DMS153 treated with DMSO at 0.1 percent for 48 hours (cell line): Measurements from ENCODE around the gene ANKRD60.

Source experiments
- DNase-seq: peaks from one replicate; lab custom pipeline; 2025; ENCODE audit not compliant: unreplicated experiment; lab: John Stamatoyannopoulos, UW

Gene ANKRD60, protein sequence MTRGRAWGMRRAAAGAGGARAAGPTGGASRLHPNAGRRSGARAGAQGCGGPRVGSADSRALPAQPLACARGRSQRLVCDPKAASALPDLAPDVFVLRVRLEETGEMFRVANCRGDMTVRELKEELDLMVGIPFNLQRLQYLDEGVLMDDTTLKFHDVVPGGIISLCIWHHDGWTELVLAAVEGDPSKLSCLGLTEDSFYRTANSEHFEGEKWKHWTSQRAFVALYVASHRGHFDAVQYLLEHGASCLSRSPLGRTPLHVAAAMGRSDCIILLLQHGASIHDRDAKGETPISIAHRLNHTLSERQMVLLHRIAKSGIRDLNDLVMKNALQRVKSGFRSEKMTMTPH

GRCh38 chr20:58228484-58229197 is at the start of gene ANKRD60:
Gene ANKRD60, minus strand, starts transcription at chr20:58228653. Its CDS starts 0 bp downstream, at chr20:58228653.
- peak; percentile 14 for DNase-seq

DNA sequence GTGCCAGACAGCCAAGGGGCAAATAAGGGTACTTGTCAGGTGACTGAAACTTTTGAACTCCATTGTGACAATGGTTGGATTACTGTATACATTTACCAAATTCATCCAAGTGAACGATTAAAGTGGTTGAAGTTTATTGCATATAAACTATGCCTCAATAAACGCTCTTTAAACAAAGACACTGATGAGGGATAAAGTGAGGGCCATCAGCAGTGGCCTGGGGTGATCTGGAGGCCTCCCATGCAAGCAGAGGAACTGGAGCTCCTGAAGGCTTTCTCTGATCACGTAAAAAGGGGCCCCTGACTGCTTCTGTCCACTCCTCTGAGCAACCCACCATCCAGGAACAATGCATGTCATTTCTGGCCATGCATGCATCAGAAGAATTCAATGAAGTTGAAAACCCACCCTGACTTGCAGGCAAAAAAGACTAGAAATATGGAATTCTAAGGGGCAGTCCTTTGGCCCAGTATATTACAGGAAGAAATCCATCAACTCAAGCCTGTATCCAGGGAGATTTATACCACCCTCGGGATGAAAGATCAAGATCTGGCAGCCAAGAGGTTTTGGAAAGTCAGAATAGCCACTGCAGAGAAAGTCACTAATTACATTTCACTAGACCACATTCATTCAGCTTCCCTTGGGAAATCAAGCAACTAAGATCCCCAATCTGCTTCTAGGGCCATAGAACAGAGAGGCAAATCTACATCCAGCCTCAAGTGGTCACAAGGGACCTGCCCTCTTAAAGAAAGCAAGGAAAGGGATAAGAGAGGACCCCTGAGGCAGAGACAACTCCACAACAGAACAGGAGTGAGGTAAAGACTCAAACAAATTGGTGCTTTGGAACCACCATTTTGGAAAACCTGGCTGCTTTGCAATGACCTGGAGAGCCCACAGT is 49.4 kb upstream of the ANKRD60 start:
- no peak for DNase-seq

DNA sequence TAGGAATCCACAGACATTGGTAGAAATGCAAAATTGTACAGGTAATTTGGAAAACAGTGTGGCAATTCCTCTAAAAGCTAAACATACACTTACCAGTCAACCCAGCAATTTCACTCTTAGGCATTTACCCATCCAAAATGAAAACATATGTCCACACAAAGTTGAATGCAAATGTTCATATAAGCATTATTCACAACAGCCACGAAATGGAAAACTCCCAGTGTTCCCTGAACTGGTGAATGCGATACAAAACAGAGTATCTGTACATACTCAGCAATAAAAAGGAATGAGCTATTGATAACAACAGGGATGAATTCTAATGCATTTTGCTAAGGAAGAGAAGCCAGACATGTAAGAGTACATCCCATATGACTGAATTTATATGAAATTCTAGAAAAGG is 48.7 kb upstream of the ANKRD60 start:
- no peak for DNase-seq

DNA sequence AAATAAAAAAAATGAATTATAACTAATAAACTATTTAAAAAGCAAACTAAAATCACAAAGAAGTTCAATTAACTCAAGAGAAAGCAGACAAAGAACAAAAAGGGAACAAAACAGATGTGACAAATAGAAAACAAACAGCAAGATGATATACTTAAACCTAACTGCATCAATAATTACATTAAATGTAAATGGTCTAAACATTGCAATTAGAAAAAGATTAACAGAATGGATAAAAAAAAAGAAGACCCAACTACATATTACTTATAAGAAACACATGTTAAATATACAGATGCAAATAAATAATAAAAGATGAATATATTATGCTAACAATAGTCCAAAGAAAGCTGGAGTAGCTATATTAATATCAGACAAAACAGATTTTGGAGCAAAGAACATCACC is 45.9 kb upstream of the ANKRD60 start:
- no peak for DNase-seq

DNA sequence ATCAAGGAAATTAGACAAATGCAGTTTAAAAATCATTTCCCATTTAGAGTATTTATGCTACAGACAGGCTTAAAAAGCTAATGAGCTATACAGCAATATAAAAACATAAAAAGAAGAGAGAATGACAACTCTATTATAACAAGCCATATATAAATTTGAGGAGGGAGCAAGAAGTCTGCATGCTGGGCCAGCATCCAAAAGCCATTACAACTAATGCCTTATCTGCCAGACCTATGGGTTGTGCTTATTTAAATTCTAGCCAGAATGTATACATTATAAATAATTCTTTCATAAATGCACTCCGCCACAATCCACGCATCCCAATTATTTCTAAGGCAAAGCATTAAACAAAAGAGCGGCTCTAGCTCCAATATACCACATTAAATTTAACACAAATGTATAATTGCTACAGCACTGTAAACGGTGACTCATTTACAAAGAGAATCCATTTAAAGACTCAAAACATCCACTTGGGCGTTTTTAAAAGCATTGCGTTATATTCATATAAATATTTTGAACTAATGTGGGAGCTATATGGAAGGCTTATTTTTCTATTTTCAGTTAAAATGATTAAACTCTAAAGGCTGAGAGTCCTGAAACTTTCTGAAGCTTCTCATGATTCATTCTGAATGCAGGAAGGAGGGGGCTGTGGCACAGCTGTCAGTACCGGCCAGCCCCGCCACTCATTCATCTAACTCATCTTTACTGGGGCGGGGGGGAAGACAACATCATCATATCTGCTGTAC is 43.3 kb upstream of the ANKRD60 start:
- no peak for DNase-seq

- DNase-seq, result no peak
Measured at GRCh38 chr20:58268936-58269619, 40.6 kb upstream of the ANKRD60 start.

DNA sequence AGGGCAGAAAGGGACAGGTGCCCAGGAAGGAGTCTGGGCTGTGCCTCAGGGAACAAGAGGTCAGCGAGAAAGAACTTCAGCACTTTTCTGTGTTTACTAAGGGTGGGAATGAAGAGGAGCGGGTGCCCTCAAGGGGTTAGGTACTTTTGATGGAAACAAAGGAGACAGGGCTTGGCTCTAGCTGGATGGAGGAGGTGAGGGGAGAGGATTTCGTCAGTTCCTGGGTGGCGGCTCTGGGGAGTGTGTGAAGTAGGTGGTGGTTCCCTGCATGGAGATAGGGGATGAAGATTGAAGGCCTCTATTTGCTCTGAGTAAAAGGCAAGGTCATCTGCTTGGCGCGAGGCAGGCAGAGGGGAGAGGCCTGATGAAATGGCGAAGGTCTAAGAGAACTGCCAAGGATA is 40.0 kb upstream of the ANKRD60 start:
- no peak for DNase-seq

GRCh38 chr20:58267389-58268215 is 39.1 kb upstream of the ANKRD60 start:
- no peak for DNase-seq

GRCh38 chr20:58264271-58264670 is 35.8 kb upstream of the ANKRD60 start:
- DNase-seq, result no peak

GRCh38 chr20:58261660-58262059 is 33.2 kb upstream of the ANKRD60 start:
- no peak for DNase-seq

- DNase-seq, result no peak
Measured at GRCh38 chr20:58260006-58260405, 31.6 kb upstream of the ANKRD60 start.

GRCh38 chr20:58256842-58257241 is 28.4 kb upstream of the ANKRD60 start:
- no peak for DNase-seq

DNA sequence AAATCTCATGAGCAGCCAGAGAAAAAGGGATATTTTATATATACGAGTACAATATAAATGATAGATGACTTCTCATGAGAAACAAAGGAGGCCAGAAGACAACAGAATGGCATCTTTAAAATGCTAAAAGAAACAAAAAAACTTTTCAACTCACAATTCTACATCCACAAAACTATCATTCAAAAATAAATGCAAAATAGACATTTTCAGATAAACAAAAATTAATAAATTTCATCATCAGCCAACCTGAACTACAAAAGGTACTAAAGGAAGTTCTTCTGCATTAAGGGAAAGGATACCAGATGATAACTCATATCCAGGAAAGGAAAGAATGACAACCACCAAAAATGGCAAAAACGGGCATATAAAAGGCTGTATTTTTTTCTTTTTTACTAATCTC is 27.9 kb upstream of the ANKRD60 start:
- no peak for DNase-seq

DNA sequence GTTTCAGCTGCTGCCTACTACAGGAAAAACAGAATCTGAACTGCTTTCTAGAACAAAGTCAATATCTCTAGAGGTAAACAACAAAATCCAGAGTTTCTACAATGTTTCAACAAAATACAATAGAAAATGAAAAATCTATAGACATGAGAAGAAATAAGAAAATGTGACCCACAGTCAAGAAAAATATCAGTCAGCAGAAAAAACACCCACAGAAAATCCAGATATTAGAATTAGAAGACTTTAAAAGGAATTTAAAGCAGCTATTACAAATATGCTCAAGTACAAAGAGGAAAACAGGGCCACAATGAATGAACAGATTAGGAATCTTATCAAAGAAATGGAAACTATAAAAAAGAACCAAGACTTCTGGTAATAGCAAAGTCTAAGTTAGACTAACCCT is 26.4 kb upstream of the ANKRD60 start:
- DNase-seq, result no peak

DNA sequence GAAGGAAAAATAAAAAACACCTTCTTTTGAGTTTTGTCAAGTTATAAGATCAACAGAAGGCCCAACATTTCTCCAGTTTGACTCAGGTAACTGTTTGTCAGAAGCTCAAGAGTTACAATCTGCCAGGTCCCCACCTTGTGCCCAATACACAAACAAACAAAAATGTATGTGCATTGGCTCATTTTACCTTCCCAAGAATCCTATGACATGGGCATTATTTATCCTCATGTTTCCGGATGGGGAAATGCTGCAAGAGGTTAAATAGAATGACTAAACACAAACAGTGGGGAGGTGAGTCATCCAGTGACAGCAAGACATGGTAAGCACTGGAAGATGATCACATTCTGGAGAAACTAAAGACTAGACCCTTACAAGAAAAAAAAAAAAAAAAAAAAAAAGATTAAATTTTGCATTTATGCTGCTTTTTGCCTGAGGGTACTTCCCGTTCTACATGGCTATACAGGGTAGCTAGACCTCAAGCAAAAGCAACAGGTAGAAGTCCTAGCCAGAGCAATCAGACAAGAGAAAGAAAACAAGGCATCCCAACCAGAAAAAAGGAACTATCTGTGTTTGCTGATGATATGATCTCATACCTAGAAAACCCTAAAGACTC is 23.6 kb upstream of the ANKRD60 start:
- no peak for DNase-seq

DNA sequence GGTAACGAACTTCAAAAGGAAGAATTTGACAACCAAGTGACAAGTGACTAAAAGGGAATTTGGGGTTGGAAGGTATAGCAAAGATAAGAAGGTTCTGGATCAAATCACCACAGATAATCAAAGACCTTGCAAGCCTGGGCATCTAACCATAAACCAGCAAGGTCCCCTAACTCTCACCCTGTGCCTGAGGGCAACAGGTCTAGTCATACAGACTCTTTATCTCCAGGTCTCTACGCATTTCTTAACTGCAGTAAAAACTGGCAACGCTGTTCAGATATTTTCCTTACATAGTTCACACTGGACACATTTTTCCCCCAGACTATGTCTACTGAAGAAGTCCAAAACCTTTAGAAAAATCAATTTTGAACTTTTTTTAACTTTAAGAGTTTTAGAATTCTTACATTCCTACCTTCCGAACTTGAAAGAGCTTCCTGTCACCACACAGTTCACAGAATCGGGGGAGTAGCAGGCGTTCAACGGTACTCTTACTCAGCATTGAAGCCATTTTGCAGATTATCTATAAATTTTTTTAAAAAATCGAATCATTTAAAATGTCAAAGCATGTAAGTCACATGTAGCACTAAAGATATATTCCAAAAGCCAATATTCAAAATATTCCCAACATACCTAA is 23.0 kb upstream of the ANKRD60 start:
- DNase-seq, result no peak

DNA sequence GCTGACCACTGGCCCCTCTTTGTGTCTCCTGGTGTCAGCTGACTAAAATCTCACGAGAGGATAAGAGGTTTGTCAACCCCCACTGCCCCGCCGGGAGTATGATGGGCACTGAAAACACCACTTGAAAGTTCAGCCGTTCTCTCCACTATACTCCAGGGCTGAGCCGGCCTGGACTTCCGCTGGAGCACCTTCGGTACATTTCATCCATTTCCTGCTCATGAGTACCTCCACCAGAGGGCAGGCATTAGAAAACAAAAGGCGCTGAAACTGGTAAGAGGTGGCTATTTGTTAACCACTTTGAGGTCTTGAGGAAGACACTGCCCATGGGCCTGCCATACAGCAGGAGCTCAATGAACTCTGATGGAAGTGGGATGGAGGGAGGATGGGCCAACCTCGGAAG is 17.9 kb upstream of the ANKRD60 start:
- DNase-seq, result no peak

DNA sequence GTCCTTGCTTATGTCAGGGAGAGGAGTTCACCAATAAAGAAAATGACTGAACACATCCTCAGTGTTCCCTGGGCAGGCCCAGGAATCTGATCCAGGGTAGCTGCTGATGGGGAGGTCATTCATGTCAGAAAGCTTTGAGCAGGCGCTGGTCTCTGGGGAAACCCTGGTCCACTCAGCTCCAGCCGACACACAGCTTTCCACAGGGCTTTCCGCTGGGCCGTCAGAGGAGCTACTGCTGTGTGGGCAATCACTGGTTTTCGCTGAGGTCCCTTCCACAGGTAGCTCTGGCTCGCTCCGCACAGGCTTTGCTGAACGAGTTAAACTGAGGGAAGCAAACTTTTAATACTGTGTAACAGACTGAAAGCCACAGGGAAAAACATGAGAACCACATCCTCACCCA is 17.5 kb upstream of the ANKRD60 start:
- no peak for DNase-seq
